DND-41 (cell line): Measurements from ENCODE around the gene CEACAM1.

Experiments used
- EZH2 ChIP-seq: IDR thresholded peaks from 3 replicates; pipeline ENCODE4 v1.6.1; 2012; ENCODE audit warnings: borderline replicate concordance, low read depth, mild to moderate bottlenecking, moderate library complexity, low read length, inconsistent platforms; ENCODE audit not compliant: severe bottlenecking
- TF ChIP-seq, protein P1 (sequence below): IDR thresholded peaks from 2 replicates; pipeline ENCODE4 v1.5.1; 2012; ENCODE audit warnings: borderline replicate concordance, low read length, moderate library complexity, mild to moderate bottlenecking; ENCODE audit not compliant: poor library complexity, severe bottlenecking; ENCODE audit errors: extremely low read depth

DNA sequence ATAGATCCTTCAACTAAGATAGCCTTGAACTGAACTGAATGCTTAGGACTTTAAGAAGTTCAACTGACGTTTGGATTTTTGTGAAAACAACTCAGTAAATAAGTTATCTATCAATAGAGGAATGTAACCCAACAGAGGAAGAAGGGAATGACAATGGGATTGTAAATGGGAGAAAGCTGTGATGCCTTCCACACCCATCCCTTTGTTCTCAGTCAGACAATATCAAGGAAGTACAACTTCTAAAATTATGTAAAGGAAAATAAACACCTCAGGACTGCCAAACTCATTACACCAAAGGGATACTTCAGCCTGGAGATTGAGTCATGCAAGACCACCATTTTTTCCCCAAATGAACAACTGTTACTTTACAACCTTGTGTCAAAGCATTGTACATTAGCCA, 45.4 kb upstream of the CEACAM1 start:
- TF ChIP-seq, protein P1, sequence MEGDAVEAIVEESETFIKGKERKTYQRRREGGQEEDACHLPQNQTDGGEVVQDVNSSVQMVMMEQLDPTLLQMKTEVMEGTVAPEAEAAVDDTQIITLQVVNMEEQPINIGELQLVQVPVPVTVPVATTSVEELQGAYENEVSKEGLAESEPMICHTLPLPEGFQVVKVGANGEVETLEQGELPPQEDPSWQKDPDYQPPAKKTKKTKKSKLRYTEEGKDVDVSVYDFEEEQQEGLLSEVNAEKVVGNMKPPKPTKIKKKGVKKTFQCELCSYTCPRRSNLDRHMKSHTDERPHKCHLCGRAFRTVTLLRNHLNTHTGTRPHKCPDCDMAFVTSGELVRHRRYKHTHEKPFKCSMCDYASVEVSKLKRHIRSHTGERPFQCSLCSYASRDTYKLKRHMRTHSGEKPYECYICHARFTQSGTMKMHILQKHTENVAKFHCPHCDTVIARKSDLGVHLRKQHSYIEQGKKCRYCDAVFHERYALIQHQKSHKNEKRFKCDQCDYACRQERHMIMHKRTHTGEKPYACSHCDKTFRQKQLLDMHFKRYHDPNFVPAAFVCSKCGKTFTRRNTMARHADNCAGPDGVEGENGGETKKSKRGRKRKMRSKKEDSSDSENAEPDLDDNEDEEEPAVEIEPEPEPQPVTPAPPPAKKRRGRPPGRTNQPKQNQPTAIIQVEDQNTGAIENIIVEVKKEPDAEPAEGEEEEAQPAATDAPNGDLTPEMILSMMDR, result no peak
- no peak for TF ChIP-seq EZH2
